Endothelial cell (in vitro differentiated cells): ENCODE data around the gene ELP2. TPM values are rescaled to one million over a fixed set of nuclear protein-coding genes. Genes with fewer than 3 reads are reported as not detected.

Source experiments
- DNase-seq: peaks from one replicate; pipeline ENCODE4 v3.0.0; 2021; ENCODE audit warnings: low spot score
- H3K27ac Mint-ChIP-seq: one replicate; pipeline ENCODE4 v1.8.0; 2021; ENCODE audit warnings: mixed read lengths, inconsistent platforms; ENCODE audit not compliant: unreplicated experiment
- H3K27me3 Mint-ChIP-seq: one replicate; pipeline ENCODE4 v1.8.0; 2021; ENCODE audit warnings: mild to moderate bottlenecking, moderate library complexity, mixed read lengths, inconsistent platforms; ENCODE audit not compliant: unreplicated experiment
- H3K36me3 Mint-ChIP-seq: one replicate; pipeline ENCODE4 v1.8.0; 2021; ENCODE audit warnings: mild to moderate bottlenecking, low read depth, mixed read lengths, inconsistent platforms; ENCODE audit not compliant: unreplicated experiment
- H3K4me1 Mint-ChIP-seq: one replicate; pipeline ENCODE4 v1.8.0; 2021; ENCODE audit warnings: mild to moderate bottlenecking, mixed read lengths, inconsistent platforms; ENCODE audit not compliant: unreplicated experiment
- H3K4me3 Mint-ChIP-seq: one replicate; pipeline ENCODE4 v1.8.0; 2021; ENCODE audit warnings: mild to moderate bottlenecking, mixed read lengths, inconsistent platforms; ENCODE audit not compliant: unreplicated experiment
- H3K9me3 Mint-ChIP-seq: one replicate; pipeline ENCODE4 v1.8.0; 2021; ENCODE audit warnings: mixed read lengths, inconsistent platforms; ENCODE audit not compliant: unreplicated experiment
- CTCF ChIP-seq: fragments of 200-600 bp; sonication (generic); IDR thresholded peaks from one replicate; pipeline ENCODE4 v1.5.0; 2021; ENCODE audit warnings: antibody characterized with exemption; ENCODE audit not compliant: unreplicated experiment
- total RNA-seq: library from RNA; stranded (reverse); fragmentation: NEBNext Ultra II Directional; extraction: Animal tissue kit (Norgen Biotek cat#: 25700); gene quantifications from one replicate; pipeline ENCODE4 v1.2.1, GENCODE V29; 2021; ENCODE audit not compliant: unreplicated experiment

ELP2 gene
- total RNA-seq, 1 donor from 2014 or later: 90.5 TPM

GRCh38 chr18:36181441-36181840 is 51.7 kb downstream of the ELP2 start:
- no peak for DNase-seq
- peaks cover 10% of the 10 kb centered on the region for H3K27me3 Mint-ChIP-seq

GRCh38 chr18:36181898-36182506 is 52.3 kb downstream of the ELP2 start:
- Mint-ChIP-seq H3K4me1 (peaks cover 38% of the 10 kb centered on the region), H3K27me3 (peaks cover 10% of the 10 kb centered on the region), H3K4me3 (peak overlapping the region; percentile 4), H3K36me3 (no peaks in the 10 kb centered on the region), H3K27ac (no peak overlapping the region), H3K9me3 (no peaks in the 10 kb centered on the region)
- no peak for DNase-seq
- no peak for TF ChIP-seq CTCF

More at GRCh38 chr18:36181441-36181840, 51.7 kb downstream of the ELP2 start:
- Mint-ChIP-seq H3K4me3 (no peak overlapping the region), H3K27ac (no peak overlapping the region), H3K36me3 (no peaks in the 10 kb centered on the region), H3K9me3 (no peaks in the 10 kb centered on the region), H3K4me1 (peaks cover 38% of the 10 kb centered on the region)
- TF ChIP-seq CTCF: no peak

- TF ChIP-seq CTCF: no peak
- Mint-ChIP-seq H3K4me3 (no peak overlapping the region), H3K9me3 (no peaks in the 10 kb centered on the region), H3K4me1 (peaks cover 37% of the 10 kb centered on the region), H3K27me3 (peaks cover 13% of the 10 kb centered on the region), H3K27ac (no peak overlapping the region), H3K36me3 (peaks cover 1% of the 10 kb centered on the region)
- DNase-seq: no peak
Measured at GRCh38 chr18:36183033-36183432, 53.3 kb downstream of the ELP2 start.

GRCh38 chr18:36183987-36184386 is 54.3 kb downstream of the ELP2 start:
- H3K4me1 Mint-ChIP-seq: peaks cover 36% of the 10 kb centered on the region
- peaks cover 18% of the 10 kb centered on the region for H3K27me3 Mint-ChIP-seq

More at GRCh38 chr18:36183987-36184386, 54.3 kb downstream of the ELP2 start:
- H3K4me3 Mint-ChIP-seq: no peak overlapping the region
- TF ChIP-seq CTCF: no peak
- DNase-seq: no peak
- H3K27ac Mint-ChIP-seq: no peak overlapping the region
- H3K9me3 Mint-ChIP-seq: no peaks in the 10 kb centered on the region
- peaks cover 8% of the 10 kb centered on the region for H3K36me3 Mint-ChIP-seq
